HCT116 (cell line): Measurements from ENCODE around the gene C1QL4.

Experiments used
- RAD21 ChIP-seq: IDR thresholded peaks from 2 replicates; pipeline ENCODE4 v1.6.1; 2012; ENCODE audit warnings: low read depth, mild to moderate bottlenecking
- ZNF274 ChIP-seq: fragments of 200-500 bp; sonication (Bioruptor generic); IDR thresholded peaks from 2 replicates; pipeline ENCODE4 v1.6.1; 2014; ENCODE audit warnings: mild to moderate bottlenecking, low read depth, low read length, inconsistent platforms
- TF ChIP-seq, protein P1 (sequence below), 3 experiments: fragments of 200-600 bp in 1 of 3; sonication (generic) in 1 of 3; IDR thresholded peaks in 2 of 3; conservative IDR thresholded peaks in 1 of 3; 2 replicates each; pipeline ENCODE4 v1.5.1; 2012 to 2017; ENCODE audit warnings: low read depth in 2 of 3, low read length in 2 of 3, antibody characterized with exemption in 1 of 3, borderline replicate concordance in 1 of 3, control low read depth in 1 of 3, mild to moderate bottlenecking in 1 of 3, mixed read lengths in 1 of 3, mixed run types in 1 of 3, moderate library complexity in 1 of 3; ENCODE audit not compliant: insufficient read depth in 1 of 3
- TF ChIP-seq, protein P2 (sequence below): IDR thresholded peaks from 2 replicates; pipeline ENCODE4 v1.6.1; 2012; ENCODE audit warnings: low read depth

DNA sequence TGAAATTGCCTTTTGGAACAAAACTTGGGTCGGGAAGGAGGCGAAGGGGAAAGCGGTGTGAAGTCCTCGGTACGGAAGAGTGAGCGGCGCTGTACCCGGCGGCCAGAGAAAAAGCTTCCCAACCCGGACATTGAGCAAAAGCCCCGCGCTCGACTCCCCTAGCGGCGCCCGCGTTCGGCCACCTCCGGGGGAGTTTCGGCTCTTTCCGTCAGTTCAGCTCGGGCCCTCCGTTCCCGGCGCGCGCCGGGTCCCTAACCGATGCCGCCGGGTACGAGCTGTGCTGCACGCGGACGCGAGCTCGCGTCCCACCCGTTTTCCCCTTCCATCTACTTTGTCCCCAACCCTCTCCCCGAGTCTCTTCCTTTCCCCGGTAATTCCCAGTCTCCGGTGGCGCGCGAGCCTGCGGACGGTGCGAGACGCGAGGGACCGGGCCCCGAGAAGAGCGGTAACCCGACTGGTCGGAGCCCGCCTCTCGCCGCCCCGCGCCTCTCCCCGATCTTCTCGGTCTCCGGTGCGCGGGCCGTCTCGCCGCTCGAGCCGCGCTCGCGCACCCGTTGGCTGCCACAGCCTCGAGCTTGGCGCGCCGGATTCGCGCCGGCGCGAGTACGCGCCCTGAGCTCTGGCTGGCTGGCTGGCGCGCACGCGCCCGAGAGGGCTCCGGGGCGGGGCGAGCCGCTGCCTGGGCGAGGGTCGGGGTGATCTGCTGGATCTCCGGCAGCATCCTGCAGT lies 29.8 kb upstream of the C1QL4 start:
- TF ChIP-seq, protein P1, sequence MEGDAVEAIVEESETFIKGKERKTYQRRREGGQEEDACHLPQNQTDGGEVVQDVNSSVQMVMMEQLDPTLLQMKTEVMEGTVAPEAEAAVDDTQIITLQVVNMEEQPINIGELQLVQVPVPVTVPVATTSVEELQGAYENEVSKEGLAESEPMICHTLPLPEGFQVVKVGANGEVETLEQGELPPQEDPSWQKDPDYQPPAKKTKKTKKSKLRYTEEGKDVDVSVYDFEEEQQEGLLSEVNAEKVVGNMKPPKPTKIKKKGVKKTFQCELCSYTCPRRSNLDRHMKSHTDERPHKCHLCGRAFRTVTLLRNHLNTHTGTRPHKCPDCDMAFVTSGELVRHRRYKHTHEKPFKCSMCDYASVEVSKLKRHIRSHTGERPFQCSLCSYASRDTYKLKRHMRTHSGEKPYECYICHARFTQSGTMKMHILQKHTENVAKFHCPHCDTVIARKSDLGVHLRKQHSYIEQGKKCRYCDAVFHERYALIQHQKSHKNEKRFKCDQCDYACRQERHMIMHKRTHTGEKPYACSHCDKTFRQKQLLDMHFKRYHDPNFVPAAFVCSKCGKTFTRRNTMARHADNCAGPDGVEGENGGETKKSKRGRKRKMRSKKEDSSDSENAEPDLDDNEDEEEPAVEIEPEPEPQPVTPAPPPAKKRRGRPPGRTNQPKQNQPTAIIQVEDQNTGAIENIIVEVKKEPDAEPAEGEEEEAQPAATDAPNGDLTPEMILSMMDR (IDR thresholded peaks at IDR 0.05 in 2 of 3, conservative IDR thresholded peaks at IDR 0.05 in 1 of 3; ENCODE audit: borderline replicate concordance in 1 of 3, insufficient read depth in 1 of 3, low read depth in 2 of 3, low read length in 2 of 3), result 0 out of 6 replicates have a peak, but pooled peaks of 2 of the 3 experiments have one; percentile 11 to 12
- TF ChIP-seq, protein P2, sequence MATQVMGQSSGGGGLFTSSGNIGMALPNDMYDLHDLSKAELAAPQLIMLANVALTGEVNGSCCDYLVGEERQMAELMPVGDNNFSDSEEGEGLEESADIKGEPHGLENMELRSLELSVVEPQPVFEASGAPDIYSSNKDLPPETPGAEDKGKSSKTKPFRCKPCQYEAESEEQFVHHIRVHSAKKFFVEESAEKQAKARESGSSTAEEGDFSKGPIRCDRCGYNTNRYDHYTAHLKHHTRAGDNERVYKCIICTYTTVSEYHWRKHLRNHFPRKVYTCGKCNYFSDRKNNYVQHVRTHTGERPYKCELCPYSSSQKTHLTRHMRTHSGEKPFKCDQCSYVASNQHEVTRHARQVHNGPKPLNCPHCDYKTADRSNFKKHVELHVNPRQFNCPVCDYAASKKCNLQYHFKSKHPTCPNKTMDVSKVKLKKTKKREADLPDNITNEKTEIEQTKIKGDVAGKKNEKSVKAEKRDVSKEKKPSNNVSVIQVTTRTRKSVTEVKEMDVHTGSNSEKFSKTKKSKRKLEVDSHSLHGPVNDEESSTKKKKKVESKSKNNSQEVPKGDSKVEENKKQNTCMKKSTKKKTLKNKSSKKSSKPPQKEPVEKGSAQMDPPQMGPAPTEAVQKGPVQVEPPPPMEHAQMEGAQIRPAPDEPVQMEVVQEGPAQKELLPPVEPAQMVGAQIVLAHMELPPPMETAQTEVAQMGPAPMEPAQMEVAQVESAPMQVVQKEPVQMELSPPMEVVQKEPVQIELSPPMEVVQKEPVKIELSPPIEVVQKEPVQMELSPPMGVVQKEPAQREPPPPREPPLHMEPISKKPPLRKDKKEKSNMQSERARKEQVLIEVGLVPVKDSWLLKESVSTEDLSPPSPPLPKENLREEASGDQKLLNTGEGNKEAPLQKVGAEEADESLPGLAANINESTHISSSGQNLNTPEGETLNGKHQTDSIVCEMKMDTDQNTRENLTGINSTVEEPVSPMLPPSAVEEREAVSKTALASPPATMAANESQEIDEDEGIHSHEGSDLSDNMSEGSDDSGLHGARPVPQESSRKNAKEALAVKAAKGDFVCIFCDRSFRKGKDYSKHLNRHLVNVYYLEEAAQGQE, result no peak
- TF ChIP-seq ZNF274, result no peak
- 0 out of 2 replicates have a peak, but pooled peaks have one; percentile 1 for TF ChIP-seq RAD21
